ENCODE results near the gene FCHSD2. TPM values are rescaled to one million over a fixed set of nuclear protein-coding genes. Genes with fewer than 3 reads are reported as not detected.

FCHSD2 gene
- total and polyA plus RNA-seq, 2 donors (not counting 3 experiments of a cell fraction or from before 2014, with no cell fraction given) = 20.8 to 56.9 TPM

DNA sequence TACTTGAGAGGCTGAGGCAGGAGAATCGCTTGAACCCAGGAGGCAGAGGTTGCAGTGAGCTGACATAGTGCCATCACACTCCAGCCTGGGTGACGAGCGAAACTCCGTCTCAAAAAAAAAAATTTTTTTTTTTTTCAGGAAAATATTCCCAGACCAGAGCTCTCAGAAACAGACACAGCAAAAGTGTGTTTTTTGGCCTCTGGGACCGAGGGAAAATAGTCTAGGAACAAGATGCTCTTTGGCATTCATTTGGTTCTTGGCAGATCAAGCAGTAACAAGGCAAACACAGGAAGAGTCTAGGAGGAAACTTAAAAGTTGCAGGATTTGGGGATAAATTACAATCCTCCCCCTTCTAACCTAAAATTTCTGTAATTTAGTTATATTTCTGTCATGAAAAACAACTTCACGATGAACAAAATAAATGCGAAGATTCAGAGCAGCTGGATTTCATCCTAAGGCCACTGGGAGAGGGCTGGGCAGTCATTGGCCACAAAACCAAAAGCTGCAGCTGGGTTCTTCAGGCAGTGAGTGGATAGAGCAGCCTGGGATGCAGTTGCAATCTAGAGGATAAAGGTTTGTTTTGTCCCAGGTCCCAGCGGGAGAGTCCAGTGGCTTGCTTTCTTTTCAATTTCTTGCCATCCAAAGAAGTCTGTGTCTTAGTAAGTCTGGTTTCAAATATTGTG is 308.2 kb downstream of the FCHSD2 start:
- Histone ChIP-seq H3K79me2 (ENCODE audit: control insufficient read depth, insufficient read depth, low read length) (no peaks in the 10 kb centered on the region), H3K9ac (replicated peaks; ENCODE audit: extremely low read depth, insufficient read depth, low read length) (no peak overlapping the region), H3K27ac (ENCODE audit: insufficient read depth, low read depth, low read length) (no peak overlapping the region), H3K9me1 (replicated peaks; ENCODE audit: control insufficient read depth, extremely low read depth, insufficient read depth, low read length) (no peaks in the 10 kb centered on the region), H4K20me1 (replicated peaks; ENCODE audit: control insufficient read depth, extremely low read depth, insufficient read depth, low read length) (no peaks in the 10 kb centered on the region), H3K9me3 (replicated peaks; ENCODE audit: control insufficient read depth, insufficient read depth, low read length) (no peaks in the 10 kb centered on the region), H3K4me2 (ENCODE audit: insufficient read depth, low read length) (no peak overlapping the region), H2AFZ (ENCODE audit: low read depth, low read length) (no peak overlapping the region), H3K36me3 (ENCODE audit: control insufficient read depth in 2 of 2, extremely low read depth in 1 of 2, insufficient read depth in 2 of 2, low read length in 2 of 2) (peaks cover 2 to 6% of the 10 kb centered on the region in 2 experiments), H3K4me1 (ENCODE audit: control insufficient read depth, extremely low read depth, insufficient read depth, low read length) (peaks cover 11% of the 10 kb centered on the region), H3K4me3 (replicated peaks in 1 of 3; ENCODE audit: insufficient read depth in 1 of 3, low read depth in 1 of 3, low read length in 3 of 3) (no peak overlapping the region), H3K27me3 (ENCODE audit: control insufficient read depth in 2 of 2, insufficient read depth in 2 of 2, low read length in 2 of 2) (no peaks in the 10 kb centered on the region)
- POLR2A ChIA-PET = no interaction called here
- BruUV-seq (replicated peaks) = no TSS peak
- intact Hi-C loops (cut with micrococcal nuclease) = loop anchor here (5.0 kb wide), 1 partner anchor 88 kb away; no protein-coding TSS in a partner anchor
- no peak for TF ChIP-seq FOS (IDR thresholded peaks at IDR 0.05; ENCODE audit: borderline replicate concordance, insufficient read depth, low read length)
- TF ChIP-seq MYC (IDR thresholded peaks at IDR 0.05; ENCODE audit: low read depth, low read length) = no peak
- no peak for TF ChIP-seq EZH2 (IDR thresholded peaks at IDR 0.05; ENCODE audit: borderline replicate concordance, low read depth, low read length, severe bottlenecking)
- TF ChIP-seq POLR2AphosphoS5 (IDR thresholded peaks at IDR 0.05; ENCODE audit: insufficient read depth, low read depth, low read length) = no peak
- no peak for TF ChIP-seq GATA2 (IDR thresholded peaks at IDR 0.05; ENCODE audit: insufficient read depth, insufficient read length, low read depth, low read length)
- TF ChIP-seq JUN (IDR thresholded peaks at IDR 0.05; ENCODE audit: borderline replicate concordance, insufficient read depth, insufficient read length, low read depth) = no peak
- TF ChIP-seq, protein P1, sequence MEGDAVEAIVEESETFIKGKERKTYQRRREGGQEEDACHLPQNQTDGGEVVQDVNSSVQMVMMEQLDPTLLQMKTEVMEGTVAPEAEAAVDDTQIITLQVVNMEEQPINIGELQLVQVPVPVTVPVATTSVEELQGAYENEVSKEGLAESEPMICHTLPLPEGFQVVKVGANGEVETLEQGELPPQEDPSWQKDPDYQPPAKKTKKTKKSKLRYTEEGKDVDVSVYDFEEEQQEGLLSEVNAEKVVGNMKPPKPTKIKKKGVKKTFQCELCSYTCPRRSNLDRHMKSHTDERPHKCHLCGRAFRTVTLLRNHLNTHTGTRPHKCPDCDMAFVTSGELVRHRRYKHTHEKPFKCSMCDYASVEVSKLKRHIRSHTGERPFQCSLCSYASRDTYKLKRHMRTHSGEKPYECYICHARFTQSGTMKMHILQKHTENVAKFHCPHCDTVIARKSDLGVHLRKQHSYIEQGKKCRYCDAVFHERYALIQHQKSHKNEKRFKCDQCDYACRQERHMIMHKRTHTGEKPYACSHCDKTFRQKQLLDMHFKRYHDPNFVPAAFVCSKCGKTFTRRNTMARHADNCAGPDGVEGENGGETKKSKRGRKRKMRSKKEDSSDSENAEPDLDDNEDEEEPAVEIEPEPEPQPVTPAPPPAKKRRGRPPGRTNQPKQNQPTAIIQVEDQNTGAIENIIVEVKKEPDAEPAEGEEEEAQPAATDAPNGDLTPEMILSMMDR (IDR thresholded peaks at IDR 0.05; ENCODE audit: extremely low read depth in 1 of 2, insufficient read depth in 1 of 2, low read depth in 1 of 2, low read length in 2 of 2) = no peak
- TF ChIP-seq, protein P2, sequence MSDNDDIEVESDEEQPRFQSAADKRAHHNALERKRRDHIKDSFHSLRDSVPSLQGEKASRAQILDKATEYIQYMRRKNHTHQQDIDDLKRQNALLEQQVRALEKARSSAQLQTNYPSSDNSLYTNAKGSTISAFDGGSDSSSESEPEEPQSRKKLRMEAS (IDR thresholded peaks at IDR 0.05; ENCODE audit: insufficient read depth, insufficient read length) = no peak
- no peak for TF ChIP-seq POLR2A (IDR thresholded peaks at IDR 0.05; ENCODE audit: low read depth, low read length)
- FAIRE-seq = no peak
- no peak for DNase-seq (ENCODE audit: low read depth, low spot score)
- dilution Hi-C loops (cut with MboI; ENCODE audit: extremely low pct_ligation_motif_present, low sequenced_read_pairs) = no loop called here
- CTCF ChIA-PET = interaction anchor here (2.0 to 7.9 kb wide), 5 partner anchors 7 to 455 kb away, joined by 6 to 196 read pairs (median 30); partner anchors contain the start of gene FCHSD2

All from endothelial cell of umbilical vein (primary cell).